ENCODE measurements around the gene PCBP3. TPM values are rescaled to one million over a fixed set of nuclear protein-coding genes. Genes with fewer than 3 reads are reported as not detected.

Gene PCBP3
- 0.16 and 1.5 TPM in 2 replicates for total RNA-seq

GRCh38 chr21:45643021-45643980 lies at the start of gene PCBP3:
TSS of gene PCBP3 (plus strand) at chr21:45643725. CDS start at chr21:45850086, 206,361 bp downstream.

GRCh38 chr21:45981151-45982091 lies 337.9 kb downstream of the PCBP3 start, which contains the start of gene COL6A1:
TSS of gene COL6A1 (plus strand) at chr21:45981770. CDS start at chr21:45981851, 81 bp downstream.

Other genes starting within 250 kb of the PCBP3 start
- 403 and 1,231 TPM in 2 replicates for gene COL18A1, start 238.6 kb upstream of the PCBP3 start, total RNA-seq
- 16.6 and 40.2 TPM in 2 replicates for gene SLC19A1, start 101.3 kb upstream of the PCBP3 start, total RNA-seq